Lower leg skin (tissue), 4 donors: ENCODE measurements around the gene MEIKIN. TPM values are rescaled to one million over a fixed set of nuclear protein-coding genes. Genes with fewer than 3 reads are reported as not detected.

Experiments used
- DNase-seq, 2 donors: peaks; one replicate each; pipeline ENCODE4 v3.0.0-alpha.2; 2019; ENCODE audit warnings: low spot score in 2 of 2
- H3K4me3 ChIP-seq: fragments of 200-600 bp; sonication (generic); 2 replicates; pipeline ENCODE4 v1.5.1; 2017; ENCODE audit warnings: mild to moderate bottlenecking, low read depth; ENCODE audit not compliant: poor library complexity, severe bottlenecking
- POLR2A ChIP-seq, 2 donors: fragments of 450-650 bp; IDR thresholded peaks; one replicate each; pipeline ENCODE4 v1.6.1; 2016 to 2017; ENCODE audit warnings: antibody characterized with exemption in 2 of 2, mild to moderate bottlenecking in 1 of 2, moderate library complexity in 1 of 2
- WGBS, 2 donors: methylation state at CpG; one replicate each; pipeline ENCODE4 v1.1.5; 2018; 5-methylcytosine and 5-hydroxymethylcytosine counted together
- intact Hi-C: fragments of 100-400 bp; cut with DNase I; formaldehyde crosslinking; loops from one replicate; pipeline ENCODE4 v1.15.0; 2023; ENCODE audit warnings: low total_unique reads
- total RNA-seq, 4 donors: library from RNA; depleted of rRNA; stranded (reverse); fragments of >200 nt; gene quantifications; one replicate each; pipeline ENCODE4 v1.1.0, GENCODE V29; 2016
- TF ChIP-seq, protein P1 (sequence below), 3 donors: fragments of 450-650 bp; IDR thresholded peaks; one replicate each; pipeline ENCODE4 v1.5.1; 2016; ENCODE audit warnings: antibody characterized with exemption in 3 of 3, mild to moderate bottlenecking in 3 of 3, moderate library complexity in 2 of 3

Gene MEIKIN
- total RNA-seq, 4 donors from 2014 or later: not detected

DNA sequence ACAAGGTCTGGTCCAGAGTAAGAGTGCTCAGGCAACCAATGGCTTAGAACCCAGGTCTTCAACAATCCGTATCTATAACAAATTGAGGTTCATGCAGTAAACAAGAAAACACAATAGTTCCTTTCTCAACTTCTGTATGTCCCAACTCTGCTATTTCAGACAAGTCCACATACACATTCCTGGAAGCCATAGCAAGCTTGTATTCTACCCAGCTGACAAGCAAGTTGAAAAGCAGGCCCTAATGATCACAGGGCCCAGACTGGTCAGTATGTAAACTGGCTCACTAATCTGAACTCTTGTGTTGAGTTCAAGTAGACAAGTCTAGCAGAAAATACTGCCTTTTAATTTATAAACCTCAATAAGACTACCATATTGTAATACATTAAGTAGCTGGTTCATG is 175.5 kb downstream of the MEIKIN start:
- intact Hi-C loops: no loop called here
- TF ChIP-seq, protein P1, sequence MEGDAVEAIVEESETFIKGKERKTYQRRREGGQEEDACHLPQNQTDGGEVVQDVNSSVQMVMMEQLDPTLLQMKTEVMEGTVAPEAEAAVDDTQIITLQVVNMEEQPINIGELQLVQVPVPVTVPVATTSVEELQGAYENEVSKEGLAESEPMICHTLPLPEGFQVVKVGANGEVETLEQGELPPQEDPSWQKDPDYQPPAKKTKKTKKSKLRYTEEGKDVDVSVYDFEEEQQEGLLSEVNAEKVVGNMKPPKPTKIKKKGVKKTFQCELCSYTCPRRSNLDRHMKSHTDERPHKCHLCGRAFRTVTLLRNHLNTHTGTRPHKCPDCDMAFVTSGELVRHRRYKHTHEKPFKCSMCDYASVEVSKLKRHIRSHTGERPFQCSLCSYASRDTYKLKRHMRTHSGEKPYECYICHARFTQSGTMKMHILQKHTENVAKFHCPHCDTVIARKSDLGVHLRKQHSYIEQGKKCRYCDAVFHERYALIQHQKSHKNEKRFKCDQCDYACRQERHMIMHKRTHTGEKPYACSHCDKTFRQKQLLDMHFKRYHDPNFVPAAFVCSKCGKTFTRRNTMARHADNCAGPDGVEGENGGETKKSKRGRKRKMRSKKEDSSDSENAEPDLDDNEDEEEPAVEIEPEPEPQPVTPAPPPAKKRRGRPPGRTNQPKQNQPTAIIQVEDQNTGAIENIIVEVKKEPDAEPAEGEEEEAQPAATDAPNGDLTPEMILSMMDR (IDR thresholded peaks at IDR 0.05): no peak
- TF ChIP-seq POLR2A (IDR thresholded peaks at IDR 0.05): no peak
- no peak overlapping the region for H3K4me3 ChIP-seq
- DNase-seq: no peak
- WGBS, 2 donors: 91% methylated on average over 1 of the region's 1 CpG

GRCh38 chr5:131769336-131769735 is 176.1 kb downstream of the MEIKIN start:
- DNase-seq: no peak
- no peak for TF ChIP-seq POLR2A (IDR thresholded peaks at IDR 0.05)
- TF ChIP-seq, protein P1 (IDR thresholded peaks at IDR 0.05): no peak
- intact Hi-C loops: no loop called here
- 85 to 96% methylated on average over 1 of the region's 1 CpG for WGBS, 2 donors
- no peak overlapping the region for H3K4me3 ChIP-seq

- intact Hi-C loops: no loop called here
- DNase-seq: no peak
- H3K4me3 ChIP-seq: no peak overlapping the region
- TF ChIP-seq, protein P1 (IDR thresholded peaks at IDR 0.05): no peak
- TF ChIP-seq POLR2A (IDR thresholded peaks at IDR 0.05): no peak
Observed at GRCh38 chr5:131767891-131768290, 177.6 kb downstream of the MEIKIN start.

DNA sequence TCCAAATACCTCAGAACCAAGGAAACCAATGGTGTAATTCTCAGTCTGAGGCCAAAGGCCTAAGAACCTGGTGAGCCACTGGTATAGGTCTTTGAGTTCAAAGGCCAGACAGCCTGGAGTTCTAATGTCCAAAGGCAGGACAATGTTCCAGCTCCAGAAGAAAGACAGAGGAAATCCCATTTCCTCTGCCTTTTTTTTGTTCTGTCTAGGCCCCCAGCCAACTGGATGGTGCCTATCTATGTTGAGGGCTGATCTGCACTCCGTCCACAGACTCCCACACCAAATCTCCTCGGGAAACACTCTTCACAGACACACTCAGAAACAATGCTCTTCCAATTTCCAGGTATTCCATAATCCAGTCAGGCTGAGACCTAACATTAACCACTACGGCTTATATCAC is 178.8 kb downstream of the MEIKIN start:
- intact Hi-C loops: no loop called here
- WGBS, 2 donors: 89 to 91% methylated on average over 3 of the region's 3 CpGs
- no peak overlapping the region for H3K4me3 ChIP-seq
- TF ChIP-seq, protein P1 (IDR thresholded peaks at IDR 0.05): no peak
- TF ChIP-seq POLR2A (IDR thresholded peaks at IDR 0.05): no peak
- no peak for DNase-seq

GRCh38 chr5:131765261-131765660 is 180.2 kb downstream of the MEIKIN start:
- 66 to 71% methylated on average over 1 of the region's 1 CpG for WGBS, 2 donors
- TF ChIP-seq, protein P1 (IDR thresholded peaks at IDR 0.05): no peak
- no peak for TF ChIP-seq POLR2A (IDR thresholded peaks at IDR 0.05)
- H3K4me3 ChIP-seq: no peak overlapping the region
- intact Hi-C loops: no loop called here
- DNase-seq: no peak

DNA sequence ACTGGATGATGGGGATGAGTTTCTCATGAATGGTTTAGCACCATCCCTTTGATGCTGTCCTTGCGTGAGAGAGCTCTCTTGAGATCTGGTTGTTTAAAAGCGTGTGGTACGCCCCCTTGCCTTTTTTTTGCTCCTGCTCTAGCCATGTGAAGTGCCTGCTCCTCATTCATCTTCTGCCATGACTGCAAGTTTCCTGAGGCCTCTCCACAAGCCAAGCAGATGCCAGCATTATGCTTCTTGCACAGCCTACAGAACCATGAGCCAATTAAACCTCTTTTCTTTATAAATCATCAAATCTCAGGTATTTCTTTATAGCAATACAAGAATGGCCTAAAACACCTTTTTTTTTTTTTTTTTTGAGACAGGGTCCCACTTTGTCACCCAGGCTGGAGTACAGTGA is 181.5 kb downstream of the MEIKIN start:
- DNase-seq: no peak
- intact Hi-C loops: no loop called here
- no peak overlapping the region for H3K4me3 ChIP-seq
- TF ChIP-seq, protein P1 (IDR thresholded peaks at IDR 0.05): no peak
- no peak for TF ChIP-seq POLR2A (IDR thresholded peaks at IDR 0.05)
- 94 to 100% methylated on average over 3 of the region's 3 CpGs for WGBS, 2 donors
